NCI-H82 treated with DMSO at 0.1 percent for 48 hours (cell line): Measurements from ENCODE around the gene LRPAP1.
"Not testable (repeated sequence)": the region's sequence is repeated elsewhere in the genome, so short reads cannot be mapped to it uniquely, and the experiment has no call there.

ENCODE experiments used
- DNase-seq: peaks from one replicate; lab custom pipeline; 2025; ENCODE audit not compliant: unreplicated experiment; lab: John Stamatoyannopoulos, UW

Gene LRPAP1

GRCh38 chr4:3519468-3520264 lies 12.6 kb downstream of the LRPAP1 start:
- no peak for DNase-seq

GRCh38 chr4:3518941-3519340 lies 13.3 kb downstream of the LRPAP1 start:
- no peak for DNase-seq

- DNase-seq = no peak
Observed at GRCh38 chr4:3518511-3518880, 13.7 kb downstream of the LRPAP1 start.

GRCh38 chr4:3517731-3518510 lies 14.3 kb downstream of the LRPAP1 start:
- DNase-seq = no peak

- DNase-seq = no peak
Observed at GRCh38 chr4:3516836-3517730, 15.1 kb downstream of the LRPAP1 start.

GRCh38 chr4:3516061-3516835 lies 16.0 kb downstream of the LRPAP1 start:
- DNase-seq = no peak

GRCh38 chr4:3515646-3516045 lies 16.6 kb downstream of the LRPAP1 start:
- no peak for DNase-seq

- DNase-seq = no peak
Observed at GRCh38 chr4:3514806-3515501, 17.3 kb downstream of the LRPAP1 start.

- no peak for DNase-seq
Observed at GRCh38 chr4:3514221-3514780, 17.9 kb downstream of the LRPAP1 start.

- no peak for DNase-seq
Observed at GRCh38 chr4:3513807-3514206, 18.4 kb downstream of the LRPAP1 start.

GRCh38 chr4:3512719-3513118 lies 19.5 kb downstream of the LRPAP1 start:
- no peak for DNase-seq

GRCh38 chr4:3512279-3512678 lies 19.9 kb downstream of the LRPAP1 start:
- no peak for DNase-seq

- not testable (repeated sequence) for DNase-seq
Observed at GRCh38 chr4:3511601-3512000, 20.6 kb downstream of the LRPAP1 start.

GRCh38 chr4:3511187-3511586 lies 21.0 kb downstream of the LRPAP1 start:
- DNase-seq = no peak

- DNase-seq = no peak
Observed at GRCh38 chr4:3510481-3510880, 21.7 kb downstream of the LRPAP1 start.

GRCh38 chr4:3508542-3508941 lies 23.7 kb downstream of the LRPAP1 start:
- no peak for DNase-seq

- DNase-seq = no peak
Observed at GRCh38 chr4:3505231-3505630, 27.0 kb downstream of the LRPAP1 start.

GRCh38 chr4:3502941-3503936 lies 29.0 kb downstream of the LRPAP1 start:
- no peak for DNase-seq
